Heart right ventricle (tissue), 16 donors: Measurements from ENCODE around the gene PLCH1. TPM values are rescaled to one million over a fixed set of nuclear protein-coding genes. Genes with fewer than 3 reads are reported as not detected.

Experiments used
- ATAC-seq, 8 donors: fragments of 200-7000 bp; cut with Tn5 transposase; one replicate each; pipeline ENCODE4 v1.9.1; 2020; ENCODE audit warnings: mild to moderate bottlenecking in 8 of 8, moderate library complexity in 8 of 8, moderate number of reproducible peaks in 1 of 8
- DNase-seq, 2 donors: peaks; one replicate each; pipeline ENCODE4 v3.0.0-alpha.2; 2020
- H3K27ac ChIP-seq, 10 donors: fragments of 200-600 bp; sonication (generic) in 2 of 10; one replicate each; pipeline versions ENCODE4 v1.5.0 to v1.8.0; 2020 to 2022; ENCODE audit warnings: mild to moderate bottlenecking in 3 of 10
- H3K27me3 ChIP-seq, 7 donors: fragments of 200-600 bp; one replicate each; pipeline ENCODE4 v1.8.0; 2021 to 2022; ENCODE audit warnings: mild to moderate bottlenecking in 2 of 7
- H3K36me3 ChIP-seq, 9 donors: fragments of 200-600 bp; sonication (generic) in 1 of 9; one replicate each; pipeline versions ENCODE4 v1.5.0 to v1.8.0; 2020 to 2022; ENCODE audit warnings: mild to moderate bottlenecking in 2 of 9
- H3K4me1 ChIP-seq, 9 donors: fragments of 200-600 bp; sonication (generic) in 1 of 9; one replicate each; pipeline versions ENCODE4 v1.5.0 to v1.8.0; 2020 to 2022; ENCODE audit warnings: mild to moderate bottlenecking in 4 of 9
- H3K4me3 ChIP-seq, 10 donors: fragments of 200-600 bp; sonication (generic) in 2 of 10; one replicate each; pipeline versions ENCODE4 v1.5.0 to v1.8.0; 2020 to 2022; ENCODE audit warnings: mild to moderate bottlenecking in 7 of 10, moderate library complexity in 2 of 10
- H3K9me3 ChIP-seq, 11 donors: fragments of 200-600 bp in 10 of 11; sonication (generic) in 2 of 11; one replicate each; pipeline versions ENCODE4 v1.5.0 to v1.8.0; 2013 to 2022; ENCODE audit warnings: mild to moderate bottlenecking in 2 of 11, control low read depth in 1 of 11, moderate library complexity in 1 of 11
- CTCF ChIP-seq, 9 donors: fragments of 200-600 bp; sonication (generic) in 2 of 9; IDR thresholded peaks; one replicate each; pipeline versions ENCODE4 v1.5.0 to v1.8.0; 2021 to 2022; ENCODE audit warnings: antibody characterized with exemption in 9 of 9, mild to moderate bottlenecking in 5 of 9, moderate library complexity in 1 of 9
- WGBS, 2 donors: extraction: QIAGEN DNeasy Blood & Tissue Kit; methylation state at CpG; one replicate each; pipeline ENCODE4 v1.1.7; 2013; ENCODE audit warnings: inconsistent platforms in 1 of 2; 5-methylcytosine and 5-hydroxymethylcytosine counted together
- intact Hi-C, 10 donors: fragments of 100-400 bp; cut with DNase I; formaldehyde crosslinking; loops; one replicate each; pipeline versions ENCODE4 v1.11.1 to v1.14.2; 2022
- polyA plus RNA-seq, 2 donors: library from polyadenylated mRNA; stranded (reverse); fragments of 200-250 nt; gene quantifications; one replicate each; pipeline ENCODE4 v1.2.3, GENCODE V29; 2013
- total RNA-seq, 10 donors: library from RNA; stranded (reverse); fragmentation: NEBNext Ultra II Directional in 3 of 10; extraction: Animal tissue kit (Norgen Biotek cat#: 25700) in 3 of 10; gene quantifications; one replicate each; pipeline versions ENCODE4 v1.2.1 to v1.2.4, GENCODE V29; 2021 to 2023
- donor health status: Arrhythmogenic right ventricular cardiomyopathy.
- donor health status: ischemic (EF 13 %, LVEDD 7.1; RV severe dilation, severe dysfunction).
- donor health status: healthy with polysubstance abuse.
- donor health status: DM: no; HTN: yes; CAD: no.
- donor health status: DM: no; HTN: no; CAD: no.
- donor health status: ischemic (EF 25% LVEDD 6.9; RV normal size, moderate dysfunction).
- donor health status: ischemic (EF 25% LVEDD 5.7; RV mildly dilated, moderate dysfunction).
- donor health status: healthy.
- donor health status: DM: yes; HTN: yes; CAD: no.
- donor health status: Ischemic cardiomyopathy.
- donor health status: ischemic (EF 35%, LVEDD 5.7; RV mildly dilated, moderate dysfunction).
- donor health status: nonischemic (EF 11% LVEDD 7.7; RV severe dilation, severe dysfunction).
- donor health status: DM: yes; HTN: yes; CAD: no.
- donor health status: PGD.
- donor health status: ischemic (EF 29% LVEDD 5.4; RV normal size, mild dysfunction).
- donor health status: nonischemic (EF 23%, LVEDD 6.1; RV moderate dilation, normal function).

The PLCH1 gene
- total and polyA plus RNA-seq, 12 donors = 0.13 to 2.1 (median 0.51) TPM

DNA sequence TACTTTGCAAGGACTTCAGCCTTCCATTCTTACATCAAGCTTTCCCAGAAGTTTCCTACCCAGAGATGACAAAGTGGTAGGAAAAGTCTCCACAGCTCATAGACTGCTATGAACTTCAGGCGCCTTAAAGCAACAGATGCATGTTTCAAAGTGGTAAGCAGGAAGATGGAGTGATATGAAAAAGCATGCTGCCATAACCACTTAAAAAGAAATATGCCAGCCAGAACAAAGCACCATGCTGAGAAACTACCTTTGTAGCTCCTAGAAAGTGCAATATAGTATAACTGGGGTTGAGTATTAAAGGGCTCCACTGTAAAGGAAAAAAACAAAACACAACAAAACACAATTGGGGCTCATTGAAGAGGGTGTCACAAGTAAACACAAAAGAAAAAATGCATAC lies 259.0 kb downstream of the PLCH1 start:
- no peak for DNase-seq
- no peaks in the 10 kb centered on the region for H3K36me3 ChIP-seq
- intact Hi-C loops = no loop called here
- no peak overlapping the region for H3K4me3 ChIP-seq
- WGBS, 2 donors = 83 to 90% methylated on average over 1 of the region's 1 CpG
- no peak for ATAC-seq
- no peaks in the 10 kb centered on the region for H3K4me1 ChIP-seq
- no peaks in the 10 kb centered on the region for H3K27me3 ChIP-seq
- no peak overlapping the region for H3K27ac ChIP-seq
- TF ChIP-seq CTCF (IDR thresholded peaks at IDR 0.05) = no peak
- H3K9me3 ChIP-seq = no peaks in the 10 kb centered on the region

DNA sequence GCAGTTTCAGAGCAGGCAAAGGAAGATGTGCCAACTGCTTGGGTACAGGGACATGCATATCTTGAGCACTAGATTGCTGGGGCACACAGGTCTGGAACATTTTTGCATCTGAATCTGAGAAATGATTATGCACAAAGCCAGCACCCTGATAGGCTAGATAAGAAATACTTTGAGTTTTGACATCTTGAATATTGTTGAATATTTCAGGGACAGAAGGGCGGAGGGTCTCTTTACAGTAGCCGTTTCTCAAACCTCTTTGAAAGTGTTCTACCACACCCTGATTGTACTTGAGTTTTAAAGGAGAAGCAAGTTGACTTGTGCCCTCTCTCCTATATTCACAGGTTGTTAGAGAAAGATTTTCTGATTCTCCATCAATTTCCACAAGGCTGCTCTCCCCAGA lies 263.3 kb downstream of the PLCH1 start:
- Histone ChIP-seq H3K27me3 (no peaks in the 10 kb centered on the region), H3K4me1 (no peaks in the 10 kb centered on the region), H3K4me3 (no peak overlapping the region), H3K36me3 (no peaks in the 10 kb centered on the region), H3K9me3 (peaks cover 0 to 15% (median 5%) of the 10 kb centered on the region in 11 donors), H3K27ac (no peak overlapping the region)
- WGBS, 2 donors = 93% methylated on average over 2 of the region's 2 CpGs
- DNase-seq (no peak), ATAC-seq (no peak)
- intact Hi-C loops = no loop called here
- no peak for TF ChIP-seq CTCF (IDR thresholded peaks at IDR 0.05)

- H3K4me3 ChIP-seq = no peak overlapping the region
- no peak overlapping the region for H3K27ac ChIP-seq
- WGBS, 2 donors = 78 to 84% methylated on average over 12 of the region's 12 CpGs
- DNase-seq = no peak
- no peak for TF ChIP-seq CTCF (IDR thresholded peaks at IDR 0.05)
- intact Hi-C loops = no loop called here
- no peak for ATAC-seq
- H3K9me3 ChIP-seq = peaks cover 0 to 20% (median 9%) of the 10 kb centered on the region in 11 donors
- no peaks in the 10 kb centered on the region for H3K36me3 ChIP-seq
- no peaks in the 10 kb centered on the region for H3K4me1 ChIP-seq
- H3K27me3 ChIP-seq = no peaks in the 10 kb centered on the region
Observed at GRCh38 chr3:155481089-155481488, 263.8 kb downstream of the PLCH1 start.

DNA sequence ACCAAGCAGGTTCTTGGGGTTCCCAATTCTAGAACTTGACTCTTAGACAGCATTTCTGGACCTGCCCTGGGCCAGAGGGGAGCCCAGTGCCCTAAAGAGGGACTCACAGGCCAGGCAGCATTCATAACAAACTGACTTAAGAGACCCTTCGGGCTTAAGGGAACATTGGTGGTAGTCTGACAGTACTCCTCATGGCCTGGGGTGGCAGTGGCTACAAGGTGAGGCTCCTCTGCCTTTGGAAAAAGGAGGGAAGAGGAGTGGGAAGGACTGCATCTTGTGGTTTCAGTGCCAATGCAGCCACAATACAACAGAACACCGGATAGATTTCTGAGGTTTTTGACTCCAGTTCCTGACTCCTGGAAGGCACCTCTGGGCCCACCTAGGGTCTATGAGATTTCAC lies 279.2 kb downstream of the PLCH1 start:
- Histone ChIP-seq H3K4me3 (no peak overlapping the region), H3K27me3 (no peaks in the 10 kb centered on the region), H3K4me1 (no peaks in the 10 kb centered on the region), H3K27ac (no peak overlapping the region), H3K36me3 (no peaks in the 10 kb centered on the region), H3K9me3 (peaks cover 0 to 36% (median 11%) of the 10 kb centered on the region in 11 donors)
- TF ChIP-seq CTCF (IDR thresholded peaks at IDR 0.05) = no peak
- DNase-seq (no peak), ATAC-seq (no peak)
- 63 to 65% methylated on average over 2 of the region's 2 CpGs for WGBS, 2 donors
- intact Hi-C loops = no loop called here
